Caco-2 (cell line): Measurements from ENCODE around the gene PRKAR2B. TPM values are rescaled to one million over a fixed set of nuclear protein-coding genes. Genes with fewer than 3 reads are reported as not detected.

Source experiments
- BruUV-seq: library from RNA; stranded (reverse); fragments of 400-500 nt; replicated peaks from 2 replicates; lab custom pipeline; 2021; lab: Mats Ljungman, UMichigan
- CTCF ChIA-PET: fragments of 300-600 bp; sonication (Branson Sonifier 250); formaldehyde crosslinking; loops from one replicate; lab custom pipeline; 2022; ENCODE audit warnings: antibody characterized with exemption; lab: Charles Lee
- POLR2A ChIA-PET: fragments of 300-600 bp; sonication (Branson Sonifier 250); formaldehyde crosslinking; loops from one replicate; lab custom pipeline; 2022; ENCODE audit warnings: antibody characterized with exemption; lab: Charles Lee
- DNase-seq, 2 experiments: peaks; one replicate each; pipeline versions ENCODE4 v3.0.0 to v3.0.0-alpha.2; 2020 to 2022
- H3K27me3 ChIP-seq: replicated peaks from 2 replicates; pipeline ENCODE4 v1.6.0; 2011; ENCODE audit warnings: low read length; ENCODE audit not compliant: control insufficient read depth, insufficient read depth
- H3K36me3 ChIP-seq: 2 replicates; pipeline ENCODE4 v1.5.1; 2011; ENCODE audit warnings: low read length; ENCODE audit not compliant: control insufficient read depth, insufficient read depth
- H3K4me1 ChIP-seq: fragments of 250-450 bp; sonication (Bioruptor Pico); 2 replicates; pipeline ENCODE4 v1.5.1; 2020; ENCODE audit warnings: mild to moderate bottlenecking
- H3K4me3 ChIP-seq: 2 replicates; pipeline ENCODE4 v1.5.1; 2011; ENCODE audit warnings: low read depth, mild to moderate bottlenecking, control low read depth, low read length
- H3K9me3 ChIP-seq: fragments of 250-450 bp; sonication (Bioruptor Pico); 2 replicates; pipeline ENCODE4 v1.5.1; 2020; ENCODE audit warnings: mild to moderate bottlenecking, moderate library complexity
- H3K27ac Mint-ChIP-seq: one replicate; pipeline ENCODE4 v1.8.0; 2022; ENCODE audit warnings: mixed read lengths; ENCODE audit not compliant: unreplicated experiment
- H3K27me3 Mint-ChIP-seq: one replicate; pipeline ENCODE4 v1.8.0; 2022; ENCODE audit warnings: mixed read lengths; ENCODE audit not compliant: insufficient read depth, unreplicated experiment
- H3K36me3 Mint-ChIP-seq: one replicate; pipeline ENCODE4 v1.8.0; 2022; ENCODE audit warnings: mild to moderate bottlenecking, mixed read lengths; ENCODE audit not compliant: insufficient read depth, unreplicated experiment
- H3K4me1 Mint-ChIP-seq: one replicate; pipeline ENCODE4 v1.8.0; 2022; ENCODE audit warnings: low read depth, mixed read lengths; ENCODE audit not compliant: unreplicated experiment
- H3K4me3 Mint-ChIP-seq: one replicate; pipeline ENCODE4 v1.8.0; 2022; ENCODE audit warnings: mild to moderate bottlenecking, moderate library complexity, mixed read lengths; ENCODE audit not compliant: unreplicated experiment
- H3K9me3 Mint-ChIP-seq: one replicate; pipeline ENCODE4 v1.8.0; 2022; ENCODE audit warnings: mixed read lengths; ENCODE audit not compliant: unreplicated experiment
- CTCF ChIP-seq, 2 experiments: fragments of 200-600 bp in 1 of 2; IDR thresholded peaks; 1 replicate in 1 of 2; 2 replicates in 1 of 2; pipeline versions ENCODE4 v1.5.1 to v1.8.0; 2011 to 2022; ENCODE audit warnings: antibody characterized with exemption in 1 of 2, control low read depth in 1 of 2, inconsistent platforms in 1 of 2, low read depth in 1 of 2, low read length in 1 of 2, mild to moderate bottlenecking in 1 of 2, moderate library complexity in 1 of 2; ENCODE audit not compliant: insufficient read depth in 1 of 2, severe bottlenecking in 1 of 2, unreplicated experiment in 1 of 2
- intact Hi-C: fragments of 100-400 bp; cut with micrococcal nuclease; formaldehyde crosslinking; loops from one replicate; pipeline ENCODE4 v1.10.0; 2022; ENCODE audit not compliant: unreplicated experiment
- total RNA-seq: library from RNA; stranded (reverse); gene quantifications from 2 replicates; pipeline ENCODE4 v1.2.3, GENCODE V29; 2022

The PRKAR2B gene
- total RNA-seq, 1 experiment from 2014 or later: 0.07 TPM

- H3K9me3 ChIP-seq: no peaks in the 10 kb centered on the region
- Mint-ChIP-seq H3K9me3 (no peaks in the 10 kb centered on the region), H3K36me3 (no peaks in the 10 kb centered on the region), H3K27ac (no peak overlapping the region), H3K4me3 (no peak overlapping the region), H3K27me3 (no peaks in the 10 kb centered on the region), H3K4me1 (no peaks in the 10 kb centered on the region)
- no TSS peak for BruUV-seq
- no peak overlapping the region for H3K4me3 ChIP-seq
- POLR2A ChIA-PET: no interaction called here
- H3K36me3 ChIP-seq: no peaks in the 10 kb centered on the region
- no peaks in the 10 kb centered on the region for H3K4me1 ChIP-seq
- no peaks in the 10 kb centered on the region for H3K27me3 ChIP-seq
- no peak for TF ChIP-seq CTCF (IDR thresholded peaks at IDR 0.05; ENCODE audit: insufficient read depth in 1 of 2, low read depth in 1 of 2, low read length in 1 of 2, severe bottlenecking in 1 of 2, unreplicated experiment in 1 of 2)
- intact Hi-C loops: loop anchor here (10.0 kb wide), 1 partner anchor 876 kb away; the partner anchor contains the start of gene NAMPT
- DNase-seq: no peak
- CTCF ChIA-PET: no interaction called here
These were observed 115.9 kb downstream of the PRKAR2B start for GRCh38 chr7:107160389-107160788.

- Mint-ChIP-seq H3K27me3 (no peaks in the 10 kb centered on the region), H3K27ac (no peak overlapping the region), H3K9me3 (no peaks in the 10 kb centered on the region), H3K4me3 (no peak overlapping the region), H3K36me3 (no peaks in the 10 kb centered on the region), H3K4me1 (no peaks in the 10 kb centered on the region)
- DNase-seq: no peak
- H3K9me3 ChIP-seq: no peaks in the 10 kb centered on the region
- H3K36me3 ChIP-seq: no peaks in the 10 kb centered on the region
- BruUV-seq: no TSS peak
- TF ChIP-seq CTCF (IDR thresholded peaks at IDR 0.05; ENCODE audit: insufficient read depth in 1 of 2, low read depth in 1 of 2, low read length in 1 of 2, severe bottlenecking in 1 of 2, unreplicated experiment in 1 of 2): no peak
- no peaks in the 10 kb centered on the region for H3K4me1 ChIP-seq
- POLR2A ChIA-PET: no interaction called here
- intact Hi-C loops: loop anchor here (10.0 kb wide), 1 partner anchor 877 kb away; the partner anchor contains the start of gene NAMPT
- no peak overlapping the region for H3K4me3 ChIP-seq
- no peaks in the 10 kb centered on the region for H3K27me3 ChIP-seq
- CTCF ChIA-PET: no interaction called here
These were observed 116.9 kb downstream of the PRKAR2B start for GRCh38 chr7:107161415-107161814.

DNA sequence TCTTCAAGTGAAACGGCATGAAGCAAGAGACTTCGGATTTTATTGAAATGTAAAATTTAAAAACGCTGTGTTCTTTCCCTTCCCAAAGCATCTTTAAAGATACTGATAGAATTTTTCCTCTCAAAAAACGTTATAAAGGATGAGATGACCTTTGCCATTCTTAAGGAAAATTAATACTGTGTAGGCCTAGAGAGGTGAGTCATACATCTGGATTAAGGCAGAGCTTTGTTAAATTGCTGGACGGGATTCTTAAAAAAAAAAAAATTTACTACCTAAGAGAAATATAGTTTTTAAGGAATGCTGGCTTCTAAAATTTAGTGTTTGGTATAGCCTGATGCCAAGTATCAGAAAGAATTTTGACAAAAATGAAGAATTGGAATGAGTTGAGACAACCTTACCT is 118.0 kb downstream of the PRKAR2B start:
- CTCF ChIA-PET: no interaction called here
- no peaks in the 10 kb centered on the region for H3K27me3 ChIP-seq
- Mint-ChIP-seq H3K27ac (no peak overlapping the region), H3K4me1 (no peaks in the 10 kb centered on the region), H3K4me3 (no peak overlapping the region), H3K9me3 (no peaks in the 10 kb centered on the region), H3K27me3 (no peaks in the 10 kb centered on the region), H3K36me3 (peaks cover 2% of the 10 kb centered on the region)
- POLR2A ChIA-PET: no interaction called here
- no peak overlapping the region for H3K4me3 ChIP-seq
- no TSS peak for BruUV-seq
- no peak for TF ChIP-seq CTCF (IDR thresholded peaks at IDR 0.05; ENCODE audit: insufficient read depth in 1 of 2, low read depth in 1 of 2, low read length in 1 of 2, severe bottlenecking in 1 of 2, unreplicated experiment in 1 of 2)
- no peaks in the 10 kb centered on the region for H3K36me3 ChIP-seq
- H3K4me1 ChIP-seq: no peaks in the 10 kb centered on the region
- H3K9me3 ChIP-seq: no peaks in the 10 kb centered on the region
- no peak for DNase-seq
- intact Hi-C loops: loop anchor here (10.0 kb wide), 1 partner anchor 878 kb away; the partner anchor contains the start of gene NAMPT
